ENCODE data around the gene HORMAD2.
"Not testable (repeated sequence)": the region's sequence is repeated elsewhere in the genome, so short reads cannot be mapped to it uniquely, and the experiment has no call there.

HORMAD2 gene

GRCh38 chr22:30214703-30215407, 134.6 kb downstream of the HORMAD2 start:
- no peak for DNase-seq

GRCh38 chr22:30216272-30216671, 136.0 kb downstream of the HORMAD2 start:
- DNase-seq = not testable (repeated sequence)

GRCh38 chr22:30216710-30217109, 136.4 kb downstream of the HORMAD2 start:
- DNase-seq = no peak

DNA sequence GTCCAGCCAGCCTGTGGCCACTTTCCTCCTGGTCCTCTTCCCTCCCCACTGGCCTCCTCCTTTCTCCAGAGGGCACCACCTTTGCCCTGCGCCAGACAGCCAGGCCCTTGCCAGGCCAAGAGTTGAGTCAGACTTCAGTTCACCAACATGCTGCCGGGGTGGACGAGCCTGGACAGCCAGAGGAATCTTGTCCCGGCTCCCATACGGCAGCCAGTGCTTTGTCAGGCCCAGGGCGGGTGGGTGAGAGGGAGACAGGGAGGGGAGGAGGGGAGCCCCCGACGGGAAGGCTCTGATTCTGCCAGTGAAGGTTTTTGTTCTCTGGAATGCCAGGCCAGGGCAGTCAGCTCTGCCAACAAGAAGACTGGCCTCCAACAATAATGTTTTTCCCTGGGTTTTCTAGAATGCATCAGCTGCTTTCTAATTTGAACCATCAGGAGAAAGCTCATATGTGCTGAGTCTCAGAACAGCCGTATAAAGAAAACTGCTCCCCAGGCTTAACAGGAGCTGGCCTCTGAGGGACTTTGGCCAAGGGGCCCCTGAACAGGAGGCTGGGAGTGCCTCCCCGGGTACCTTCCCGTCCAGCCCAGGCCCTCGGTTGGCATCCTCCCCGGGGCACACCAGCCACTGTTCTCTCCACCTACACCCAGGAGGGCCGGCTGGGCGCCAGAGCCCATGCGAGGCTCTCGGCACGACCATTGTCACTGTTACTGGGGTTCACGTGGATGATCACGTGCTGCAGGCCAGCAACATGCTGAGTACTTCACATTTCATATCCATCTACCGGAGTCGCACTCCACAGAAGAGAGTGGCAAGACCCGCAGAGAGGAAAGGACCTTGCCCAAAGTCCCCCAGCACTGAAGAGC, 137.7 kb downstream of the HORMAD2 start:
- DNase-seq = no peak

GRCh38 chr22:30219049-30219654, 138.9 kb downstream of the HORMAD2 start:
- no peak for DNase-seq

DNA sequence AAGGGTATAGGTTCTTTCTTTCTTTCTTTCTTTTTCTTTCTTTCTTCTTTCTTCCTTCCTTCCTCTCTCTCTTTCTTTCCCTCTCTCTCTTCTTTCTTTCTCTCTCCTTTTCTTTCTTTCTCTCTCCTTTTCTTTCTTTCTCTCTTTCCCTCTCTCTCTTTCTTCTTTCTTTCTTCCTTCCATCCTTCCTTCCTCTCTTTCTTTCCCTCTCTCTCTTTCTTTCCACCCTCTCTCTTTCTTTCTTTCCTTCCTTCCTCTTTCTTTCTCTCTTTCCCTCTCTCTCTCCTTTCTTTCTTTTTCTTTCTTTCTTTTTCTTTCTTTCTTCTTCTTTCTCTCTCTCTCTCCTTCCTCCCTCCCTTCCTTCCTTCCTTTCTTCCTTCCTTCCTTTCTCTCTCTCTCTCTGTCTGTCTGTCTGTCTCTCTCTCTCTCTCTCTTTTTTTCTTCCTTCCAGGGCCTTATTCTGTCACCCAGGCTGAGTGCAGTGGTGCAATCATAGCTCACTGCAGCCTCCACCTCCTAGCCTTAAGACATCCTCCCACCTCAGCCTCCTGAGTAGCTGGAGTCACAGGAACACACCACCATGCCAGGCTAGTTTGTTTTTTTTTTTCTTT, 139.5 kb downstream of the HORMAD2 start:
- DNase-seq = no peak

- no peak for DNase-seq
Observed at GRCh38 chr22:30220338-30221012, 140.2 kb downstream of the HORMAD2 start.

DNA sequence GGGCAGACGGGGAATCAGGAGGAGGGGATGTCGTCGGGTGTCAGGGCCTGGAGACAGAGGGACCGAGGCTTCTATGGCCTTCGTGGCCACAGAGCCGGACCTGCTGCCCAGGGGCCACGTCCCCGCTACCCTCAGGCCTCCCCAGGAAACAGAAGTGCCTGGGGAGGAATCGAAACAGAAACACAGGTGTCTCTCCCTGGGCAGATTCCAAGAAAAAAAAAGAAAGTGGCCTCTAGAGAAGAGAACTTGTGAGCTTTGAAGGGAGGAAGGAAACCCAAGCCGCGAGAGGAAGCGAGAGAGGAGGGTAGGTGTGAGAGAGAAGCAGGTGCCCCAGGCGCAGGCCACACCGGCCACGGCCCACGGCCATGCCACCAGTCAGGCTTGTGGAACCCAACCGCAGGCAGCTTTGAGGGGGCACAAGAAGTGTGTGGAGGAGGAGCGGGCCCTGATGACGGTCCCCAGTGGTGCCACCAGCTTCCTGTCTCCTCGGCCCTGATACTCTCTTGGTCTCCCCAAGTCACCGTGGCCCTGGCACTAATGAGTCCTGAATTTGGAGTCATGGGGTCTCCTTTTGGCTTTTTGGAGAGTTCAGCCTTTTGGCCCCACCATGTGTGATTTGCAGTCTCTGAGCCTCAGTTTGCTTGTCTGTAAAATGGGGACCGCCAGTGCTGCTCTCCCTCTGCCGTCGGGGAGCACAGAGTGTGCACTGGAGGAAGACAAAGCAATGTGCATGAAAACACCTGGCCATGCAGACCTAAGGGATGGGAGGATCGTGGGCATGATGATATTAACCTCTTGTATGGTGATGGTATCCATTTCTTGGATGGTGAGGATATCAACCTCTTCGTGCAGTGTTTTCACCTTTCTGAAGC, 141.1 kb downstream of the HORMAD2 start:
- DNase-seq = no peak

- no peak for DNase-seq
Observed at GRCh38 chr22:30222321-30222720, 142.1 kb downstream of the HORMAD2 start.

DNA sequence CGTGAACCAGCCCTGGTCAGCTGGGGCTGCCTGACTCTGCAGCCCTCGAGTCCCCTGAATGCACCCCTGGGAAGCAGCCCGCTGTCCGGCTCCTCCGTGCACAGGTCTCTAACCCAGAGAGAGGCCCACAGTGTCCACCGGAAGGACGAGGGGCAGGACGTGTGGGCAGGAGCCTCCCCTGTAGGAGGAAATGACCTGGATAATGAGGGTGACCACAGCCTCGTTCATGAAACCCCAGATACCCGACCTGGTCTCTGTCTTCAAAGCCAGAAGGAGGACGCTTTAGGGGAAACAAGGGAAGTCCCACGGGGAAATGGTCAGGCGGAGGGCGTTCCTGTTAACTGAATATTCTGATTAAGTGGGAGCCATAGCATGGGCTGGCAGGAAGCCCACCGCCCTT, 143.0 kb downstream of the HORMAD2 start:
- no peak for DNase-seq

DNA sequence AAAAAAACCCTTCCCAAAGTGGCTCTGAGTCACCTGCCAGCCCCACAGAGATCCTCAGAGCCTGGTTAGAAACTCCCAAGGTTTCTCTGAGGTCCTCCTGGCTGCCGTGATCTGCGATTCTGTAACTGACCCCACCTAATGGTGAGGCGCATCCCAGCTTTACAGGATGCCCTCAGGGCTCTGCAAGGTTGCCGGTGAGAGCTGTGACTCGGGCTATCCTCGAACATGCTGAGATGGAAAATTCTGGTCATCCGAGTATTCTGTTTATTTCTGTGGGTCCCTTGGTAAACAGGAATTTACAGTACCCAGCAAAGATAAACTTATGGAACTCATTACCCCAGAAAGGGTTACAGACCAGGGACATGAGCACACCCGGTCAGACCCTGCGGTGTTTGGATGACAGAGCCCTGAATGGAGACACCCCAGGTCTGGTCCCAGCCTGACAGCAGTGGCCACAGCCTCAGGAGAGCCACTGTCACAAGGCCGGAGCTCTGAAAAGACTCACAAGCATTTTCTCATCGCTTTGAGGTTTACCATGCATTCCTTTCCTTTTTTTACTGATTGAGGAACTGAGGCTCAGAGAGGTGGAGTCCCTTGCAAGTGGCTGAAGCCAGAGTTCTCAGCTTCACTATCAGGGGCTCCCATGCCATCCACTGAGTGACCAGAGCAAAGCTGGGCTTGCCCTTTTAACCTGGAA, 144.0 kb downstream of the HORMAD2 start:
- no peak for DNase-seq

GRCh38 chr22:30225220-30225927, 145.1 kb downstream of the HORMAD2 start:
- no peak for DNase-seq

GRCh38 chr22:30226192-30226832, 146.0 kb downstream of the HORMAD2 start:
- no peak for DNase-seq

All from suppressor macrophage treated with lipopolysaccharide for 4 hours (primary cell).